ENCODE results near the gene MRPS9. TPM values are rescaled to one million over a fixed set of nuclear protein-coding genes. Genes with fewer than 3 reads are reported as not detected.

The MRPS9 gene
- total RNA-seq, 1 experiment from 2014 or later: 60.0 TPM

DNA sequence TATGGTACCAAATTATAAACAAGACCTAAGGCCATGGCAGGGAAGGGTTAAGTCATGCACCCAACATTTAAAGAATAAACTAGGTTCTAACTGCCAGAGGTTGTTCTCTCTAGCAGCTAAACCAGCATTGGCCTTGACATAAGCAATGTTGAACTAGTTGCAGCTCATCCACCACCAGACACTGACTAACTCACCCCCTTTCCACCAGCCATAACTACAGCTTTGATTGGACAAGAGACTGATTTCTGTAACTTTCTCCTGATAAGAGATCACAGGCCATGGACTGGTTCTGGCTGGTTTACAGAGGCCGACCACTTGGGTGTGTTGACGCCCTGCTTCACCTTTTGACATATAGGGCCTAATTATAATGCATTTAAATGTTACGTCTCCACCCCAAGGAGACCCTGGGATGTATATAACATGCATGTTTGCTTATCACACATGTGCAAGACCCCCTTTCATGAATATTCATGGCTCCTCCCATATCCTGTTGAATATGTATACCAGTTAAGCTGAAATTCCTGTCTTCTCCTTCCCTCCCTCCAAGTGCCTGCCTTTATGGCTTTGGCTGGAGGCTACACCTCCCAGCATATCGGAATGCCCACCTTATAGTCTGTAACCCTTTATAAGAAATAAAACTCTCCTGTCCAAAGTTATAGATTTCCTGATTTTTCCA lies 75.9 kb downstream of the MRPS9 start:
- H2BK15ac ChIP-seq (ENCODE audit: low read depth, low read length): no peak overlapping the region
- Mint-ChIP-seq H3K27ac (peak overlapping the region in 1 of 3 experiments; percentile 27; a peak in 1 of 7 replicates), H3K36me3 (ENCODE audit: insufficient read depth in 1 of 3, low read depth in 3 of 3) (no peaks in the 10 kb centered on the region), H3K9me3 (peaks cover 0 to 3% of the 10 kb centered on the region in 2 experiments; a peak in 1 of 5 replicates), H3K4me3 (no peak overlapping the region), H3K4me1 (peaks cover 9 to 12% of the 10 kb centered on the region in 2 experiments), H3K27me3 (ENCODE audit: low read depth) (no peaks in the 10 kb centered on the region; the same call in 1 of the 2 replicates)
- no peaks in the 10 kb centered on the region for H3K79me2 ChIP-seq (ENCODE audit: insufficient read depth, low read length)
- TF ChIP-seq, protein P1, sequence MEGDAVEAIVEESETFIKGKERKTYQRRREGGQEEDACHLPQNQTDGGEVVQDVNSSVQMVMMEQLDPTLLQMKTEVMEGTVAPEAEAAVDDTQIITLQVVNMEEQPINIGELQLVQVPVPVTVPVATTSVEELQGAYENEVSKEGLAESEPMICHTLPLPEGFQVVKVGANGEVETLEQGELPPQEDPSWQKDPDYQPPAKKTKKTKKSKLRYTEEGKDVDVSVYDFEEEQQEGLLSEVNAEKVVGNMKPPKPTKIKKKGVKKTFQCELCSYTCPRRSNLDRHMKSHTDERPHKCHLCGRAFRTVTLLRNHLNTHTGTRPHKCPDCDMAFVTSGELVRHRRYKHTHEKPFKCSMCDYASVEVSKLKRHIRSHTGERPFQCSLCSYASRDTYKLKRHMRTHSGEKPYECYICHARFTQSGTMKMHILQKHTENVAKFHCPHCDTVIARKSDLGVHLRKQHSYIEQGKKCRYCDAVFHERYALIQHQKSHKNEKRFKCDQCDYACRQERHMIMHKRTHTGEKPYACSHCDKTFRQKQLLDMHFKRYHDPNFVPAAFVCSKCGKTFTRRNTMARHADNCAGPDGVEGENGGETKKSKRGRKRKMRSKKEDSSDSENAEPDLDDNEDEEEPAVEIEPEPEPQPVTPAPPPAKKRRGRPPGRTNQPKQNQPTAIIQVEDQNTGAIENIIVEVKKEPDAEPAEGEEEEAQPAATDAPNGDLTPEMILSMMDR (conservative IDR thresholded peaks at IDR 0.05): no peak
- no peak overlapping the region for H3K14ac ChIP-seq (ENCODE audit: insufficient read depth, low read length)
- H3K27me3 ChIP-seq (ENCODE audit: insufficient read depth, low read length): no peaks in the 10 kb centered on the region
- no peak overlapping the region for H2BK5ac ChIP-seq (ENCODE audit: insufficient read length, low read length)
- H3K4ac ChIP-seq (ENCODE audit: low read depth, low read length): no peak overlapping the region
- no peaks in the 10 kb centered on the region for H3K9me3 ChIP-seq (ENCODE audit: control insufficient read depth, low read depth, low read length)
- no peak overlapping the region for H4K5ac ChIP-seq (ENCODE audit: insufficient read length, low read depth, low read length)
- H3K4me2 ChIP-seq (ENCODE audit: insufficient read depth, insufficient read length, low read length): no peak overlapping the region
- DNase-seq: no peak
- no peak overlapping the region for H3K56ac ChIP-seq (ENCODE audit: insufficient read length, low read depth, low read length)
- no peaks in the 10 kb centered on the region for H3K4me1 ChIP-seq (ENCODE audit: insufficient read depth, low read length)
- no peak overlapping the region for H2AK5ac ChIP-seq (ENCODE audit: insufficient read length, low read length)
- H3K23me2 ChIP-seq (ENCODE audit: insufficient read length, low read depth, low read length, poor library complexity, severe bottlenecking): no peaks in the 10 kb centered on the region
- H2BK20ac ChIP-seq (ENCODE audit: low read depth, low read length, poor library complexity, severe bottlenecking): no peak overlapping the region
- WGBS (ENCODE audit: extremely low coverage, insufficient read length, low lambda C conversion rate): no CpG with 5 or more reads among the region's 4 CpGs
- no peak overlapping the region for H2BK12ac ChIP-seq (ENCODE audit: insufficient read length, low read depth, low read length)
- H3K79me1 ChIP-seq (ENCODE audit: insufficient read depth, low read depth, low read length, poor library complexity, severe bottlenecking): no peaks in the 10 kb centered on the region
- no peak overlapping the region for H3K9ac ChIP-seq (ENCODE audit: extremely low read depth, insufficient read length, low read length)
- H2BK120ac ChIP-seq (ENCODE audit: low read depth, low read length, poor library complexity, severe bottlenecking): no peak overlapping the region
- no peak overlapping the region for H3K23ac ChIP-seq (ENCODE audit: insufficient read length, low read depth, low read length)
- H3K27ac ChIP-seq (ENCODE audit: insufficient read length, low read depth, low read length): no peak overlapping the region
- H3T11ph ChIP-seq (ENCODE audit: low read length): no peak overlapping the region
- no peak overlapping the region for H4K91ac ChIP-seq (ENCODE audit: insufficient read length, low read depth, low read length)
- no peaks in the 10 kb centered on the region for H4K20me1 ChIP-seq (ENCODE audit: control insufficient read depth, insufficient read depth, insufficient read length)
- H3K18ac ChIP-seq (ENCODE audit: insufficient read length, low read depth, low read length): no peak overlapping the region
- H4K8ac ChIP-seq (replicated peaks; ENCODE audit: insufficient read length, low read depth, low read length): no peak overlapping the region
- H2AFZ ChIP-seq (ENCODE audit: low read length): no peak overlapping the region
